HepG2 (cell line): ENCODE results near the gene SLBP. TPM values are rescaled to one million over a fixed set of nuclear protein-coding genes. Genes with fewer than 3 reads are reported as not detected.

Source experiments
- ATAC-seq: fragments of 200-7000 bp; cut with Tn5 transposase; 3 replicates; pipeline ENCODE4 v1.9.1; 2020; ENCODE audit warnings: mild to moderate bottlenecking, moderate library complexity
- BruUV-seq: library from RNA; stranded (reverse); fragments of 400-500 nt; replicated peaks from 2 replicates; lab custom pipeline; 2021; lab: Mats Ljungman, UMichigan
- CTCF ChIA-PET: fragments of 300-600 bp; formaldehyde crosslinking; extraction: SDS; loops from one replicate; lab custom pipeline; 2021; ENCODE audit warnings: low total read pairs, inconsistent platforms, low intra/inter-chr PET ratio; lab: Yijun Ruan, JAX
- POLR2A ChIA-PET: fragments of 350-600 bp; sonication (Branson Sonifier 250); formaldehyde crosslinking; loops from one replicate; lab custom pipeline; 2020; ENCODE audit warnings: antibody characterized with exemption, inconsistent platforms; lab: Yijun Ruan, JAX
- DNase-seq: peaks from one replicate; pipeline ENCODE4 v3.0.0-alpha.2; 2015; ENCODE audit warnings: low spot score
- FAIRE-seq: peaks from 3 replicates; lab custom pipeline; 2011; peaks lifted over from hg19 to GRCh38; lab: Jason Lieb, UNC
- H2AFZ ChIP-seq: one replicate; pipeline ENCODE4 v1.6.1; 2011; ENCODE audit warnings: low read length, inconsistent platforms
- H3K27ac ChIP-seq: fragments of 300-600 bp; 3 replicates; pipeline ENCODE4 v1.8.0; 2011; ENCODE audit warnings: mixed run types, mild to moderate bottlenecking, mixed read lengths, low read length, inconsistent platforms; ENCODE audit not compliant: insufficient read depth; ENCODE audit errors: extremely low read length
- H3K27me3 ChIP-seq, 2 experiments: fragments of 200-600 bp in 1 of 2; 2 replicates in 1 of 2; 3 replicates in 1 of 2; pipeline versions ENCODE4 v1.6.0 to v1.8.0; 2011; ENCODE audit warnings: low read length in 2 of 2, mild to moderate bottlenecking in 2 of 2, moderate library complexity in 2 of 2, inconsistent platforms in 1 of 2; ENCODE audit not compliant: insufficient read depth in 2 of 2, control insufficient read depth in 1 of 2
- H3K36me3 ChIP-seq, 2 experiments: fragments of 200-600 bp in 1 of 2; replicated peaks in 1 of 2; 2 replicates in 1 of 2; 3 replicates in 1 of 2; pipeline versions ENCODE4 v1.5.1 to v1.8.0; 2011; ENCODE audit warnings: low read length in 2 of 2, inconsistent platforms in 1 of 2; ENCODE audit not compliant: insufficient read depth in 2 of 2, control insufficient read depth in 1 of 2
- H3K4me1 ChIP-seq: 2 replicates; pipeline ENCODE4 v1.5.1; 2012; ENCODE audit warnings: low read length, inconsistent platforms; ENCODE audit not compliant: insufficient read depth
- H3K4me2 ChIP-seq: 2 replicates; pipeline ENCODE4 v1.6.0; 2011; ENCODE audit warnings: low read depth, low read length, inconsistent platforms
- H3K4me3 ChIP-seq, 3 experiments: fragments of 200-600 bp in 1 of 3; sonication (generic), shearing (Covaris generic) in 1 of 3; replicated peaks in 1 of 3; 2 replicates each; pipeline ENCODE4 v1.5.1; 2011 to 2016; ENCODE audit warnings: low read length in 3 of 3, inconsistent platforms in 2 of 3, low read depth in 2 of 3, mild to moderate bottlenecking in 2 of 3, control low read depth in 1 of 3, mixed read lengths in 1 of 3; ENCODE audit not compliant: insufficient read depth in 1 of 3
- H3K79me2 ChIP-seq: one replicate; pipeline ENCODE4 v1.6.1; 2011; ENCODE audit warnings: low read length, inconsistent platforms; ENCODE audit not compliant: insufficient read depth
- H3K9ac ChIP-seq: 2 replicates; pipeline ENCODE4 v1.6.0; 2011; ENCODE audit warnings: mild to moderate bottlenecking, low read depth, low read length, inconsistent platforms; ENCODE audit not compliant: insufficient read depth
- H3K9me3 ChIP-seq: 2 replicates; pipeline ENCODE4 v1.5.1; 2012; ENCODE audit warnings: mild to moderate bottlenecking, low read length
- H4K20me1 ChIP-seq: 2 replicates; pipeline ENCODE4 v1.6.0; 2011; ENCODE audit warnings: inconsistent platforms, mild to moderate bottlenecking, low read length, moderate library complexity; ENCODE audit not compliant: insufficient read depth
- ASH2L ChIP-seq: fragments of 300-600, 200-600 bp; sonication (generic); IDR thresholded peaks from 2 replicates; pipeline ENCODE4 v1.7.0; 2017; ENCODE audit warnings: low read depth, mild to moderate bottlenecking, moderate library complexity, mixed read lengths, low read length; ENCODE audit not compliant: insufficient read length
- ELF4 ChIP-seq: sonication (generic); formaldehyde crosslinking; IDR thresholded peaks from 2 replicates; pipeline ENCODE4 v1.5.0; 2020; ENCODE audit warnings: missing genetic modification reagents, mild to moderate bottlenecking, moderate library complexity, borderline replicate concordance
- KDM5A ChIP-seq: fragments of 200-600 bp; sonication (generic); IDR thresholded peaks from 2 replicates; pipeline ENCODE4 v1.7.0; 2018; ENCODE audit warnings: antibody characterized with exemption, mild to moderate bottlenecking, low read length, borderline replicate concordance
- MEF2D ChIP-seq: sonication (generic); formaldehyde crosslinking; IDR thresholded peaks from 2 replicates; pipeline ENCODE4 v1.5.1; 2020; ENCODE audit warnings: mild to moderate bottlenecking, missing genetic modification reagents
- PHF20 ChIP-seq: sonication (generic); formaldehyde crosslinking; IDR thresholded peaks from 2 replicates; pipeline ENCODE4 v1.5.0; 2020; ENCODE audit warnings: mild to moderate bottlenecking, missing genetic modification reagents
- SMAD3 ChIP-seq: sonication (generic); formaldehyde crosslinking; IDR thresholded peaks from 2 replicates; pipeline ENCODE4 v1.4.0; 2020; ENCODE audit warnings: missing genetic modification reagents
- SNAI1 ChIP-seq: sonication (generic); formaldehyde crosslinking; IDR thresholded peaks from 2 replicates; pipeline ENCODE4 v1.5.0; 2020; ENCODE audit warnings: mild to moderate bottlenecking, missing genetic modification reagents, borderline replicate concordance
- WIZ ChIP-seq: sonication (generic); formaldehyde crosslinking; IDR thresholded peaks from 2 replicates; pipeline ENCODE4 v1.5.1; 2020; ENCODE audit warnings: mild to moderate bottlenecking, missing genetic modification reagents
- ZNF292 ChIP-seq: sonication (generic); formaldehyde crosslinking; IDR thresholded peaks from 2 replicates; pipeline ENCODE4 v1.8.1; 2022; ENCODE audit warnings: mild to moderate bottlenecking, low read depth, missing genetic modification reagents, borderline replicate concordance
- ZNF350 ChIP-seq: sonication (generic); formaldehyde crosslinking; IDR thresholded peaks from 2 replicates; pipeline ENCODE4 v1.4.0; 2020; ENCODE audit warnings: mild to moderate bottlenecking, low read depth, missing genetic modification reagents, borderline replicate concordance
- ZNF670 ChIP-seq: sonication (generic); formaldehyde crosslinking; IDR thresholded peaks from 2 replicates; pipeline ENCODE4 v1.8.0; 2022; ENCODE audit warnings: mild to moderate bottlenecking, missing genetic modification reagents, borderline replicate concordance
- ZNF772 ChIP-seq: sonication (generic); formaldehyde crosslinking; IDR thresholded peaks from 2 replicates; pipeline ENCODE4 v1.5.0; 2020; ENCODE audit warnings: mild to moderate bottlenecking, missing genetic modification reagents
- ZNF879 ChIP-seq: sonication (generic); formaldehyde crosslinking; IDR thresholded peaks from 2 replicates; pipeline ENCODE4 v1.8.1; 2023; ENCODE audit warnings: missing genetic modification reagents
- WGBS: methylation state at CpG from one replicate; pipeline ENCODE4 v1.1.6; 2017; ENCODE audit warnings: low lambda C conversion rate; 5-methylcytosine and 5-hydroxymethylcytosine counted together
- in situ Hi-C: cut with HindIII; loops from 2 replicates; pipeline ENCODE4 v1.10.0; 2017; ENCODE audit warnings: low pct_unique_long_range_greater_than_20kb; ENCODE audit not compliant: extremely low pct_ligation_motif_present
- intact Hi-C: fragments of 100-400 bp; cut with micrococcal nuclease; formaldehyde crosslinking; loops from one replicate; pipeline ENCODE4 v1.10.0; 2022; ENCODE audit not compliant: unreplicated experiment
- polyA plus RNA-seq, 8 experiments: library from polyadenylated mRNA; depleted of rRNA in 3 of 8; stranded (reverse) in 7 of 8; unstranded in 1 of 8; fragments of >200 nt; fragmentation: Illumina TruSeq in 4 of 8; extraction: Trizol in 4 of 8; gene quantifications; 2 replicates each; pipeline versions ENCODE4 v1.2.1 to v1.2.3, GENCODE V29; 2011 to 2016; ENCODE audit warnings: low read depth in 4 of 8, missing spikeins in 1 of 8, mixed read lengths in 1 of 8; ENCODE audit not compliant: insufficient read depth in 1 of 8
- total RNA-seq, 5 experiments: library from RNA; depleted of rRNA; stranded (reverse); fragments of >200 nt; fragmentation: Illumina TruSeq; extraction: Trizol; gene quantifications; 2 replicates each; pipeline ENCODE4 v1.2.3, GENCODE V29; 2016; ENCODE audit warnings: low read depth in 1 of 5
- TF ChIP-seq, protein P1 (sequence below): sonication (generic); formaldehyde crosslinking; IDR thresholded peaks from 2 replicates; pipeline ENCODE4 v1.4.0; 2020; ENCODE audit warnings: mild to moderate bottlenecking, missing genetic modification reagents
- TF ChIP-seq, protein P2 (sequence below): sonication (generic); formaldehyde crosslinking; IDR thresholded peaks from 2 replicates; pipeline ENCODE4 v1.8.0; 2022; ENCODE audit warnings: mild to moderate bottlenecking, missing genetic modification reagents, borderline replicate concordance
- TF ChIP-seq, protein P3 (sequence below): sonication (generic); formaldehyde crosslinking; IDR thresholded peaks from 2 replicates; pipeline ENCODE4 v1.5.0; 2020; ENCODE audit warnings: mild to moderate bottlenecking, missing genetic modification reagents

The SLBP gene
- total and polyA plus RNA-seq, 2 of the 13 experiments (the other 11 are each of a cell fraction or from before 2014, with no cell fraction given) = 43.9 to 104 TPM

DNA sequence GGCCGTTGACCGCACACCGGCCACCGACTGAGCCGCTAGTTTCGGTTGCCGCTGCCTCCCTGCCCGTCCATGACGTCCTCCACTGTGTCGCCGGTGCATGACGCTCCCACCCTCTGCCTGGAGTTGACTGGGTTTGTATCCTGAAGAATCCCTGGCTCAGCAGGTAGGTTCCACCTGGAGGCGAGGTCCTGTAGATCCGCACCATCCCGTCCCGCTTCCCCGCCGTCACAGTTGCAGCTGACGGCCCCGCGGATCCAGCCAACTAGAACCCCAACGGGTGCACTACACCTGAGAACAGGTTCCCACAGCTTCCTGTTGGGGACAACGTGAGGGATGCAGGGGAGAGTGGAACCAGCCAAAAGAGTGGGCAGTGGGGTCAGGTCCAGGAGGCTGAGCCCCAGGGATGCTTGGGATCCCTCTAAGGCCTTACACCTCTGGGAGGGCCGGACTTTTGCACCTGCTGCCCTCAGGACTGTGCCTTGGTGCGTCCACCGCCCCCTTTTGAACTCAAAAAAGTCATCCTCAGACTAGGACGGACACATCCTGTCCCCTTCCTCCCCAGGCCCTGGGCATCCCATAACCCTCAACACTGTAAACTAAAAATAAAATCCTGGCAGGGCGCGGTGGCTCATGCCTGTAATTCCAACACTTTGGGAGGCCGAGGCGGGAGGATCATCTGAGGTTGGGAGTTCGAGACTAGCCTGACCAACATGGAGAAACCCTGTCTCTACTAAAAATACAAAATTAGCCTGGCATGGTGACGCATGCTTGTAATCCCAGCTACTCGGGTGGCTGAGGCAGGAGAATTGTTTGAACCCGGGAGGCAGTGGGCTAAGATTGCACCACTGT, 1.1 kb upstream of the SLBP start:
- peak overlapping the region; percentile 63 to 95 (median 91); a peak in 5 of 6 replicates for H3K4me3 ChIP-seq
- no peaks in the 10 kb centered on the region; a peak in 1 of 5 replicates for H3K36me3 ChIP-seq
- CTCF ChIA-PET = no interaction called here
- H3K4me2 ChIP-seq = peak overlapping the region; percentile 99
- in situ Hi-C loops = no loop called here
- ATAC-seq = peak; percentile 38
- H3K27ac ChIP-seq = peak overlapping the region; percentile 99
- H3K9me3 ChIP-seq = no peaks in the 10 kb centered on the region
- no peak for FAIRE-seq
- POLR2A ChIA-PET = interaction anchor here (1.3 kb wide), 2 partner anchors 13 to 20 kb away, joined by 4 to 8 read pairs; no protein-coding TSS in a partner anchor
- H3K4me1 ChIP-seq = peaks cover 51% of the 10 kb centered on the region
- WGBS = 21% methylated on average over 20 of the region's 35 CpGs
- H3K27me3 ChIP-seq = no peaks in the 10 kb centered on the region
- no peak overlapping the region for H2AFZ ChIP-seq
- BruUV-seq = TSS peak; percentile 73
- peak overlapping the region; percentile 98 for H3K9ac ChIP-seq
- peaks cover 51% of the 10 kb centered on the region for H3K79me2 ChIP-seq
- intact Hi-C loops = no loop called here
- DNase-seq = no peak
- peaks cover 6% of the 10 kb centered on the region; the same call in 1 of the 2 replicates for H4K20me1 ChIP-seq
- TF ChIP-seq, protein P1, sequence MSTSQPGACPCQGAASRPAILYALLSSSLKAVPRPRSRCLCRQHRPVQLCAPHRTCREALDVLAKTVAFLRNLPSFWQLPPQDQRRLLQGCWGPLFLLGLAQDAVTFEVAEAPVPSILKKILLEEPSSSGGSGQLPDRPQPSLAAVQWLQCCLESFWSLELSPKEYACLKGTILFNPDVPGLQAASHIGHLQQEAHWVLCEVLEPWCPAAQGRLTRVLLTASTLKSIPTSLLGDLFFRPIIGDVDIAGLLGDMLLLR (CRISPR knock-in tag) = no peak
- TF ChIP-seq ZNF879 (CRISPR knock-in tag) (no peak), ZNF670 (CRISPR knock-in tag) (0 out of 2 replicates have a peak, but pooled peaks have one; percentile 7), KDM5A (peak; percentile 46; the same call in 1 of the 2 replicates), SNAI1 (no peak; the same call in 1 of the 2 replicates), SMAD3 (CRISPR knock-in tag) (no peak), ELF4 (CRISPR knock-in tag) (0 out of 2 replicates have a peak, but pooled peaks have one; percentile 29), ZNF350 (peak; percentile 47; the same call in 1 of the 2 replicates), ASH2L (peak; percentile 11), PHF20 (CRISPR knock-in tag) (peak; percentile 43; the same call in 1 of the 2 replicates), ZNF292 (CRISPR knock-in tag) (no peak), WIZ (CRISPR knock-in tag) (no peak), ZNF772 (CRISPR knock-in tag) (no peak), MEF2D (CRISPR knock-in tag) (no peak)
- TF ChIP-seq, protein P2, sequence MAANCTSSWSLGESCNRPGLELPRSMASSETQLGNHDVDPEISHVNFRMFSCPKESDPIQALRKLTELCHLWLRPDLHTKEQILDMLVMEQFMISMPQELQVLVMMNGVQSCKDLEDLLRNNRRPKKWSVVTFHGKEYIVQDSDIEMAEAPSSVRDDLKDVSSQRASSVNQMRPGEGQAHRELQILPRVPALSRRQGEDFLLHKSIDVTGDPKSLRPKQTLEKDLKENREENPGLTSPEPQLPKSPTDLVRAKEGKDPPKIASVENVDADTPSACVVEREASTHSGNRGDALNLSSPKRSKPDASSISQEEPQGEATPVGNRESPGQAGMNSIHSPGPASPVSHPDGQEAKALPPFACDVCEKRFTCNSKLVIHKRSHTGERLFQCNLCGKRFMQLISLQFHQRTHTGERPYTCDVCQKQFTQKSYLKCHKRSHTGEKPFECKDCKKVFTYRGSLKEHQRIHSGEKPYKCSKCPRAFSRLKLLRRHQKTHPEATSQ = no peak
- TF ChIP-seq, protein P3, sequence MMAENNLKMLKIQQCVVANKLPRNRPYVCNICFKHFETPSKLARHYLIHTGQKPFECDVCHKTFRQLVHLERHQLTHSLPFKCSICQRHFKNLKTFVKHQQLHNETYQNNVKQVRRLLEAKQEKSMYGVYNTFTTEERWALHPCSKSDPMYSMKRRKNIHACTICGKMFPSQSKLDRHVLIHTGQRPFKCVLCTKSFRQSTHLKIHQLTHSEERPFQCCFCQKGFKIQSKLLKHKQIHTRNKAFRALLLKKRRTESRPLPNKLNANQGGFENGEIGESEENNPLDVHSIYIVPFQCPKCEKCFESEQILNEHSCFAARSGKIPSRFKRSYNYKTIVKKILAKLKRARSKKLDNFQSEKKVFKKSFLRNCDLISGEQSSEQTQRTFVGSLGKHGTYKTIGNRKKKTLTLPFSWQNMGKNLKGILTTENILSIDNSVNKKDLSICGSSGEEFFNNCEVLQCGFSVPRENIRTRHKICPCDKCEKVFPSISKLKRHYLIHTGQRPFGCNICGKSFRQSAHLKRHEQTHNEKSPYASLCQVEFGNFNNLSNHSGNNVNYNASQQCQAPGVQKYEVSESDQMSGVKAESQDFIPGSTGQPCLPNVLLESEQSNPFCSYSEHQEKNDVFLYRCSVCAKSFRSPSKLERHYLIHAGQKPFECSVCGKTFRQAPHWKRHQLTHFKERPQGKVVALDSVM (CRISPR knock-in tag) = peak; percentile 62
